Right cardiac atrium (tissue), 5 donors: Measurements from ENCODE around the gene INCA1. TPM values are rescaled to one million over a fixed set of nuclear protein-coding genes. Genes with fewer than 3 reads are reported as not detected.

Source experiments
- ATAC-seq, 2 donors: fragments of 200-7000 bp; cut with Tn5 transposase; one replicate each; pipeline versions ENCODE4 v1.8.0 to v1.9.1; 2020; ENCODE audit warnings: moderate library complexity in 2 of 2, mild to moderate bottlenecking in 1 of 2
- DNase-seq, 3 donors: peaks; one replicate each; pipeline ENCODE4 v3.0.0-alpha.2; 2020
- H3K27ac ChIP-seq: one replicate; pipeline ENCODE4 v1.5.1; 2013; ENCODE audit warnings: mild to moderate bottlenecking, low read length, control low read depth, moderate library complexity
- H3K27me3 ChIP-seq: one replicate; pipeline ENCODE4 v1.6.1; 2013; ENCODE audit not compliant: control insufficient read depth, insufficient read depth
- H3K4me1 ChIP-seq: one replicate; pipeline ENCODE4 v1.6.1; 2013; ENCODE audit warnings: low read length; ENCODE audit not compliant: control insufficient read depth, insufficient read depth
- H3K4me3 ChIP-seq: one replicate; pipeline ENCODE4 v1.5.1; 2013; ENCODE audit warnings: low read length, control low read depth
- H3K9me3 ChIP-seq: one replicate; pipeline ENCODE4 v1.6.1; 2013; ENCODE audit warnings: low read length; ENCODE audit not compliant: control insufficient read depth
- WGBS: extraction: QIAGEN DNeasy Blood & Tissue Kit; methylation state at CpG from one replicate; pipeline ENCODE4 v1.1.7; 2013; 5-methylcytosine and 5-hydroxymethylcytosine counted together
- intact Hi-C, 4 donors: fragments of 100-400 bp; cut with DNase I; formaldehyde crosslinking; loops; one replicate each; pipeline versions ENCODE4 v1.11.0 to v1.14.0; 2022 to 2023
- polyA plus RNA-seq: library from polyadenylated mRNA; stranded (reverse); fragments of 200-250 nt; gene quantifications from one replicate; pipeline ENCODE4 v1.2.3, GENCODE V29; 2013
- total RNA-seq, 4 donors: library from RNA; stranded (reverse); fragmentation: NEBNext Ultra II Directional; extraction: Animal tissue kit (Norgen Biotek cat#: 25700); gene quantifications; one replicate each; pipeline ENCODE4 v1.2.1, GENCODE V29; 2021
- donor health status: healthy with polysubstance abuse.
- donor health status: DM: no; HTN: yes; CAD: no.
- donor health status: DM: no; HTN: no; CAD: no.
- donor health status: DM: no; HTN: yes; CAD: no; lungs with severe emphysema.
- donor health status: DM: yes; HTN: yes; CAD: no.

The INCA1 gene
- total and polyA plus RNA-seq, 5 donors: 2.2 to 5.0 (median 3.7) TPM

- no peak overlapping the region for H3K4me3 ChIP-seq
- ATAC-seq (no peak), DNase-seq (no peak)
- no peaks in the 10 kb centered on the region for H3K27me3 ChIP-seq
- H3K27ac ChIP-seq: no peak overlapping the region
- 86% methylated on average over 18 of the region's 18 CpGs for WGBS
- H3K4me1 ChIP-seq: no peaks in the 10 kb centered on the region
- no peaks in the 10 kb centered on the region for H3K9me3 ChIP-seq
- intact Hi-C loops: no loop called here
Measured at GRCh38 chr17:5003214-5003867, 6.0 kb upstream of the INCA1 start.

GRCh38 chr17:5002121-5002788 is 4.9 kb upstream of the INCA1 start:
- DNase-seq: no peak
- no peak for ATAC-seq
- H3K27me3 ChIP-seq: no peaks in the 10 kb centered on the region
- no peak overlapping the region for H3K4me3 ChIP-seq
- no peak overlapping the region for H3K27ac ChIP-seq
- H3K9me3 ChIP-seq: no peaks in the 10 kb centered on the region
- intact Hi-C loops: no loop called here
- no peaks in the 10 kb centered on the region for H3K4me1 ChIP-seq
- 90% methylated on average over 20 of the region's 20 CpGs for WGBS

- 52% methylated on average over 11 of the region's 11 CpGs for WGBS
- ATAC-seq (peak; percentile 58 to 63), DNase-seq (peak; percentile 87 to 94 (median 93))
- no peaks in the 10 kb centered on the region for H3K9me3 ChIP-seq
- peak overlapping the region; percentile 89 for H3K4me3 ChIP-seq
- H3K4me1 ChIP-seq: no peaks in the 10 kb centered on the region
- H3K27ac ChIP-seq: peak overlapping the region; percentile 94
- H3K27me3 ChIP-seq: no peaks in the 10 kb centered on the region
- intact Hi-C loops: no loop called here
Measured at GRCh38 chr17:5000237-5000639, 2.9 kb upstream of the INCA1 start.

GRCh38 chr17:4999430-5000093 is 2.2 kb upstream of the INCA1 start:
- peak overlapping the region; percentile 89 for H3K4me3 ChIP-seq
- no peaks in the 10 kb centered on the region for H3K9me3 ChIP-seq
- ATAC-seq (peak in 1 of 2 donors; percentile 1), DNase-seq (peak in 1 of 3 donors; percentile 50)
- H3K27ac ChIP-seq: peak overlapping the region; percentile 94
- no peaks in the 10 kb centered on the region for H3K4me1 ChIP-seq
- intact Hi-C loops: no loop called here
- WGBS: 47% methylated on average over 12 of the region's 12 CpGs
- no peaks in the 10 kb centered on the region for H3K27me3 ChIP-seq

- 14% methylated on average over 14 of the region's 14 CpGs for WGBS
- peak; percentile 0 to 2 for ATAC-seq
- DNase-seq: peak in 1 of 3 donors; percentile 68
- intact Hi-C loops: no loop called here
- H3K4me3 ChIP-seq: peak overlapping the region; percentile 89
- H3K27me3 ChIP-seq: no peaks in the 10 kb centered on the region
- no peaks in the 10 kb centered on the region for H3K4me1 ChIP-seq
- H3K9me3 ChIP-seq: no peaks in the 10 kb centered on the region
- H3K27ac ChIP-seq: peak overlapping the region; percentile 94
Measured at GRCh38 chr17:4998732-4999429, 1.6 kb upstream of the INCA1 start.

- peak; percentile 66 to 86 (median 86) for DNase-seq
- ATAC-seq: peak; percentile 3 to 12
- intact Hi-C loops: no loop called here
- H3K9me3 ChIP-seq: no peaks in the 10 kb centered on the region
- WGBS: under 1% methylated on average over 55 of the region's 55 CpGs
- peak overlapping the region; percentile 94 for H3K27ac ChIP-seq
- H3K4me3 ChIP-seq: peak overlapping the region; percentile 89
- no peaks in the 10 kb centered on the region for H3K27me3 ChIP-seq
- H3K4me1 ChIP-seq: no peaks in the 10 kb centered on the region
Measured at GRCh38 chr17:4998027-4998731, 857 bp upstream of the INCA1 start.

GRCh38 chr17:4994081-4994595 is 3.2 kb downstream of the INCA1 start:
- 84% methylated on average over 6 of the region's 6 CpGs for WGBS
- ATAC-seq (no peak), DNase-seq (no peak)
- Histone ChIP-seq H3K27me3 (no peaks in the 10 kb centered on the region), H3K9me3 (no peaks in the 10 kb centered on the region), H3K4me1 (no peaks in the 10 kb centered on the region), H3K4me3 (no peak overlapping the region), H3K27ac (no peak overlapping the region)
- intact Hi-C loops: no loop called here

GRCh38 chr17:4987767-4988567 is 9.4 kb downstream of the INCA1 start:
- Histone ChIP-seq H3K4me3 (peak overlapping the region; percentile 81), H3K27ac (peak overlapping the region; percentile 85), H3K27me3 (no peaks in the 10 kb centered on the region), H3K9me3 (no peaks in the 10 kb centered on the region), H3K4me1 (peaks cover 2% of the 10 kb centered on the region)
- DNase-seq: peak; percentile 67 to 79 (median 71)
- peak; percentile 9 to 23 for ATAC-seq
- WGBS: under 1% methylated on average over 30 of the region's 30 CpGs
- intact Hi-C loops: loop anchor here (5.0 to 10.0 kb wide), 4 partner anchors 53 to 81 kb away; partner anchors contain the start of gene GP1BA (in 1 of the 4)

- Histone ChIP-seq H3K27me3 (no peaks in the 10 kb centered on the region), H3K9me3 (no peaks in the 10 kb centered on the region), H3K4me1 (peaks cover 2% of the 10 kb centered on the region), H3K4me3 (peak within 1 kb of the TSS; percentile 81), H3K27ac (peak within 1 kb of the TSS; percentile 85)
- ATAC-seq (peak; percentile 96), DNase-seq (peak; percentile 94 to 98 (median 97))
- WGBS: under 1% methylated on average over 78 of the region's 78 CpGs
- intact Hi-C loops: loop anchor here (5.0 to 10.0 kb wide), 4 partner anchors 52 to 80 kb away; partner anchors contain the start of gene GP1BA (in 1 of the 4)
Measured at GRCh38 chr17:4986951-4987766, 10.2 kb downstream of the INCA1 start, which contains the start of gene CAMTA2. Gene CAMTA2 (minus strand): TSS chr17:4987675. CDS start chr17:4986222, 1,453 bp downstream.
